Smooth muscle cell (in vitro differentiated cells): ENCODE measurements around the gene ACTN4. TPM values are rescaled to one million over a fixed set of nuclear protein-coding genes. Genes with fewer than 3 reads are reported as not detected.

Experiments
- DNase-seq: peaks from one replicate; lab custom pipeline; 2025; ENCODE audit not compliant: unreplicated experiment; lab: John Stamatoyannopoulos, UW
- H2AFZ ChIP-seq: fragments of 200-600 bp; sonication (generic); 2 replicates; pipeline ENCODE4 v1.6.0; 2016; ENCODE audit warnings: antibody characterized with exemption, low read depth, mild to moderate bottlenecking
- H3F3A ChIP-seq: fragments of 200-600 bp; sonication (generic); 2 replicates; pipeline ENCODE4 v1.6.0; 2017; ENCODE audit warnings: antibody characterized with exemption, low read depth
- H3K27ac ChIP-seq: fragments of 200-600 bp; sonication (generic); 2 replicates; pipeline ENCODE4 v1.5.1; 2016; ENCODE audit warnings: low read depth, mild to moderate bottlenecking
- H3K27me3 ChIP-seq: fragments of 200-600 bp; sonication (generic); 2 replicates; pipeline ENCODE4 v1.6.1; 2016; ENCODE audit warnings: low read depth, mild to moderate bottlenecking
- H3K36me3 ChIP-seq: fragments of 200-600 bp; sonication (generic); 2 replicates; pipeline ENCODE4 v1.5.1; 2016; ENCODE audit warnings: low read depth
- H3K4me1 ChIP-seq: fragments of 200-600 bp; sonication (generic); 2 replicates; pipeline ENCODE4 v1.5.1; 2016; ENCODE audit warnings: low read depth
- H3K4me2 ChIP-seq: fragments of 200-600 bp; sonication (generic); 2 replicates; pipeline ENCODE4 v1.6.0; 2016; ENCODE audit warnings: mild to moderate bottlenecking
- H3K4me3 ChIP-seq: fragments of 200-600 bp; sonication (generic); 2 replicates; pipeline ENCODE4 v1.5.1; 2016; ENCODE audit warnings: mild to moderate bottlenecking
- H3K79me2 ChIP-seq: fragments of 200-600 bp; sonication (generic); 2 replicates; pipeline ENCODE4 v1.6.0; 2016; ENCODE audit warnings: low read depth, mild to moderate bottlenecking
- H3K9ac ChIP-seq: fragments of 200-600 bp; sonication (generic); 2 replicates; pipeline ENCODE4 v1.6.0; 2016; ENCODE audit warnings: low read depth
- H3K9me3 ChIP-seq: fragments of 200-600 bp; sonication (generic); replicated peaks from 2 replicates; pipeline ENCODE4 v1.5.1; 2016; ENCODE audit warnings: low read depth
- H4K20me1 ChIP-seq: fragments of 200-600 bp; sonication (generic); 2 replicates; pipeline ENCODE4 v1.6.0; 2016; ENCODE audit warnings: low read depth
- CTCF ChIP-seq: fragments of 200-600 bp; sonication (generic); IDR thresholded peaks from 2 replicates; pipeline ENCODE4 v1.5.1; 2017; ENCODE audit warnings: borderline replicate concordance, mild to moderate bottlenecking, antibody characterized with exemption; ENCODE audit not compliant: insufficient read depth, poor library complexity, severe bottlenecking
- WGBS: methylation state at CpG from one replicate; pipeline ENCODE4 v1.1.7; 2016; ENCODE audit warnings: low lambda C conversion rate; 5-methylcytosine and 5-hydroxymethylcytosine counted together
- polyA plus RNA-seq: library from polyadenylated mRNA; unstranded; fragments of >200 nt; fragmentation: Nextera tagmentation; extraction: Ambion mirVana; gene quantifications from 2 replicates; pipeline ENCODE4 v1.2.1, GENCODE V29; 2016
- total RNA-seq: library from RNA; depleted of rRNA; stranded (reverse); fragments of >200 nt; gene quantifications from 2 replicates; pipeline ENCODE4 v1.2.3, GENCODE V29; 2014

The ACTN4 gene
- total and polyA plus RNA-seq, 2 experiments from 2014 or later = 53.8 to 311 TPM

GRCh38 chr19:38684862-38685665 lies 37.6 kb downstream of the ACTN4 start:
- no peaks in the 10 kb centered on the region for H4K20me1 ChIP-seq
- no peak overlapping the region for H2AFZ ChIP-seq
- peaks cover 86% of the 10 kb centered on the region for H3K79me2 ChIP-seq
- no peaks in the 10 kb centered on the region for H3K36me3 ChIP-seq
- no peaks in the 10 kb centered on the region for H3K9me3 ChIP-seq
- DNase-seq = no peak
- H3K4me3 ChIP-seq = no peak overlapping the region
- H3K27ac ChIP-seq = peak overlapping the region; percentile 100
- no peaks in the 10 kb centered on the region for H3K27me3 ChIP-seq
- 64% methylated on average over 15 of the region's 15 CpGs for WGBS
- peaks cover 37% of the 10 kb centered on the region for H3K4me1 ChIP-seq
- TF ChIP-seq CTCF = no peak
- H3K9ac ChIP-seq = peak overlapping the region; percentile 93
- peak overlapping the region; percentile 54 for H3K4me2 ChIP-seq
- peaks cover 35% of the 10 kb centered on the region for H3F3A ChIP-seq

- no peaks in the 10 kb centered on the region for H3K27me3 ChIP-seq
- no peaks in the 10 kb centered on the region for H3K9me3 ChIP-seq
- peak overlapping the region; percentile 100 for H3K27ac ChIP-seq
- peak overlapping the region; percentile 54 for H3K4me2 ChIP-seq
- H3K4me3 ChIP-seq = no peak overlapping the region
- peak; percentile 48 for TF ChIP-seq CTCF
- H2AFZ ChIP-seq = no peak overlapping the region
- H3K36me3 ChIP-seq = no peaks in the 10 kb centered on the region
- H3K9ac ChIP-seq = peak overlapping the region; percentile 93
- peaks cover 35% of the 10 kb centered on the region for H3F3A ChIP-seq
- 12% methylated on average over 10 of the region's 10 CpGs for WGBS
- no peaks in the 10 kb centered on the region for H4K20me1 ChIP-seq
- H3K4me1 ChIP-seq = peaks cover 37% of the 10 kb centered on the region
- no peak for DNase-seq
- H3K79me2 ChIP-seq = peaks cover 86% of the 10 kb centered on the region
Observed at GRCh38 chr19:38685666-38686529, 38.4 kb downstream of the ACTN4 start.

GRCh38 chr19:38686530-38686888 lies 39.1 kb downstream of the ACTN4 start:
- Histone ChIP-seq H3K4me3 (no peak overlapping the region), H3K9ac (peak overlapping the region; percentile 93), H3F3A (peaks cover 35% of the 10 kb centered on the region), H3K9me3 (no peaks in the 10 kb centered on the region), H2AFZ (no peak overlapping the region), H3K4me1 (peaks cover 37% of the 10 kb centered on the region), H3K27ac (peak overlapping the region; percentile 100), H3K36me3 (no peaks in the 10 kb centered on the region), H3K79me2 (peaks cover 82% of the 10 kb centered on the region), H3K4me2 (peak overlapping the region; percentile 54), H3K27me3 (no peaks in the 10 kb centered on the region), H4K20me1 (no peaks in the 10 kb centered on the region)
- no peak for TF ChIP-seq CTCF
- no peak for DNase-seq
- 76% methylated on average over 5 of the region's 5 CpGs for WGBS
